Activated gamma-delta T cell treated with anti-CD3 and anti-CD28 coated beads, Interleukin-2, amount 50 U/mL, for 16 hours (primary cell): ENCODE measurements around the gene BIRC7.
"Not testable (repeated sequence)": the region's sequence is repeated elsewhere in the genome, so short reads cannot be mapped to it uniquely, and the experiment has no call there.

Source experiments
- DNase-seq: peaks from one replicate; pipeline ENCODE4 v3.0.0-alpha.2; 2020; ENCODE audit warnings: low read depth

The BIRC7 gene

GRCh38 chr20:63208346-63208909 is 27.3 kb upstream of the BIRC7 start:
- no peak for DNase-seq

GRCh38 chr20:63210011-63210605 is 25.6 kb upstream of the BIRC7 start:
- no peak for DNase-seq

DNA sequence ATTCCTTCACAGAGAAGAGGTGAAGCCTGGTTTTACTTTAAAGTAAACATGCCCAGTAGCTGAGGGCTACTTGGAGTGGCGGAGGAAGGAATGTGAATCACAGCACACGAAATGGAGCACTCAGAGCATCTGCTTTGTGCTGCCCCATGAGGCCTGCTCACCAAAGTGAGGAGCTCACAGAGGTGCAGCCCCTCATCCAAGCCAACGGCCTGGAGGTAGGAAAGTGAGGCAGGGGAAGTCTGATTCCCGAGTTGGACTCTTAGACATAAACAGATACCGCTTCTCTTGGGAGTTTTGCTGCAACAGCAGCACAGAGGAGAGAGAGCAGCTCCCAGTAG is 23.3 kb upstream of the BIRC7 start:
- no peak for DNase-seq

- no peak for DNase-seq
Observed at GRCh38 chr20:63212792-63213191, 22.9 kb upstream of the BIRC7 start.

- no peak for DNase-seq
Observed at GRCh38 chr20:63214514-63214913, 21.2 kb upstream of the BIRC7 start.

- no peak for DNase-seq
Observed at GRCh38 chr20:63215101-63216040, 20.3 kb upstream of the BIRC7 start.

- DNase-seq, result peak; percentile 90
Observed at GRCh38 chr20:63216041-63216848, 19.5 kb upstream of the BIRC7 start, which contains the start of gene YTHDF1. TSS of gene YTHDF1 (minus strand) at chr20:63216131. CDS start at chr20:63215892, 239 bp downstream.

GRCh38 chr20:63216849-63217471 is 18.7 kb upstream of the BIRC7 start:
- DNase-seq, result no peak

- no peak for DNase-seq
Observed at GRCh38 chr20:63217706-63218105, 18.0 kb upstream of the BIRC7 start.

DNA sequence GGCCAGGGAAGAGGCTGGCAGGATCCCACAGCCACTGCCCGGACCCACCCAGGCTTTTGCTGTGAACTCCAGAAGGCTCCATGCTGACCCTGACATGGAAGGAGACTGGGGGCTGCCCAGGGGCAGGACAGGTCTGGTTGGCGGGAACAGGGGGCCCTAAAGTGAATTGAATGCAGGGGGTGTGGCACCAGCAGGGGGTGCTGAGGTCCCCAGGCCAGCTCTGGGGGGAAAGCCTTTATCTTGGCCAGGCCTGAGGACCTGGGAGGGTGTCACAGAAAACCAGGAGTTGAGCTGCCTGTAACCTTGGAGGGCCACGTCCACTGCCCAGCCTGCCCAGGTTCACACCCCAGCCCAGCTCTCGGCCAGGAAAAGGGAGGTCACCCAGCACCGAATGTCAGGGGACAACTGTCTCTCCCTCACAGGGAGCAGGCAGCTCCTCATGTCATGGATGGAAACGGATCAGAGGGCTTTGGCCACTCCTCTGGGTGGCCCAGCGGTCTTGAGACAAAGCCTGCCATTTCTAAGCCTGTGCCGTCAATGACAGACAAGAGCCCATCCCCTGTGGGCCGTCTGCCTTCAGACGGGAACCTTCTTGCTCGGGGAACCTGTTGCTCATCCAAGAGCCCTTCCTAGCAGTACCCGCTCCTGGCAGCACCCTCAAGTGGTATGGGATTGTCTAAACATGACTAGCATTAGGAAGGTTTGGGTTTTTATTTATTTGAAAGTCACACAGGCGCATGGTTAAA is 16.8 kb upstream of the BIRC7 start:
- DNase-seq, result no peak

DNA sequence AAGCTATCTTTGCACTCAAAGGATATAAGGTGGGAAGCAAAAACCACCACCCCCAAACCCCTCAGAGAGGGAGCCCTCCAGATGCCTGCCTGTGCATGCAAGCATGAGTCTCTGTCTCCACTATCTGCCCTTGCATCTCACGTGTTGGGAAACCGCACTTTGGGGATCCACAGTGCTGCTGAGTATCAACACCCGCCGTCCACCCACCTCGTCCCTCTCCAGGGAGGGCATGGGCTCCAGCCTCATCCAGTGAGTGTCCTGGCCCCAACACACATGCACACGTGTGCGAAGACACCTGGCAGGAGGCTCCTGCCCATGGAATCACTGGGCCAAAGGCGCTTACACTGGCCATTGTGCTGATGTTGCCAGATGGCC is 16.3 kb upstream of the BIRC7 start:
- DNase-seq, result no peak

- no peak for DNase-seq
Observed at GRCh38 chr20:63219866-63220521, 15.7 kb upstream of the BIRC7 start.

DNA sequence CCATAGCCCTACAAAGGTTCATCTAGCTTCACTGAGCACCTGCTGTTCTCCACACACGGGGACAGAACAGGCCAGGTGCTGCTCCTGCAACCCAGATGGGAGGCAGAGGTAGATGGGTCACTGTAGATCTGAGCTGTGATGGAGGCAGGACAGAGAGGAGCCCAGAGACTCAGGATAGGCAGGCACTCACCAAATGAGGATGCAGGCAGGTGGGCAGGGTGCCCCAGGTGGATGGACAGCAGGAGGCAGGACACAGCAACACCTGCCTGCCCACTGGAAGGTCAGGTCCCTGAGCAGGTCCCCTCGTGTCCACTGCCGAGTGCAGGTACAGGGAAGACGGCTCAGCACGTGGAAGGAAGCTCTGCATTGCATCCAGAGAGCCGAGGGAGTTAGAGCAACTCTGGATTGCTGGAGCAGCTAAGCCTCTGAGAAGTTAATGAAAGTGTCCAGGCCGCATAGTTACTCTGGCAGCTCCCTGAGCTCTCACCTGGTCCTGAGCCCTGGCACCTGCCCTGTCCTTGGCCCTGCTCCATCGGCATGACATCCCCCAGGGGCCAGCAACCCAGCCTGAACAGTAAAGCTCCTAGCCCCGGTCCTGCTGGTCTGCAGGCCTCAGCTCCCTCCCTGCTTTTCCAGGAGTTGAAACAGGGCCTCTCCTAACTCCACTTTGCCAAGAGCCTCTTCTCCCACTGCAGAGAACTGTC is 14.9 kb upstream of the BIRC7 start:
- no peak for DNase-seq

- DNase-seq, result not testable (repeated sequence)
Observed at GRCh38 chr20:63221400-63222053, 14.2 kb upstream of the BIRC7 start.

DNA sequence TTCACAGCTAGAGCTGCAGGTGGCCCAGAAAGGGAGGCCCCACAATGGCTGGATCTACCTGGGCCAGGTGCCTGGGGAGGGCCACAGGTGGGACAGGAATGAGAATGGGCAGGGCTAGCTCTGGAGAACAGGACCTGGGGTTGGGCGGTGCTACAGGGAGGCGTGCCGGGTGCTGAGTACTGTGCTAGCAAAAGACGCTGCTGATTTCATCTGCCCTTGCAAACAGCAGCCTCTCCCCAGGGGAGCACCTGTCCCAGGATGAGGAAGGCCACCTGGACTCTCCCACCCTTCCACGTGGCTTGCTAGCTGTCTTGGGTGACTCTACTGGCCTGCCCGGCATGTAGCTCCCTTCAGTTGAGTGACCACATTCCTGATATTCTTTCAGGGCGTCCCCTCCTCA is 13.2 kb upstream of the BIRC7 start:
- DNase-seq, result no peak

- peak; percentile 23 for DNase-seq
Observed at GRCh38 chr20:63223121-63223825, 12.4 kb upstream of the BIRC7 start.

GRCh38 chr20:63223826-63224207 is 11.9 kb upstream of the BIRC7 start:
- DNase-seq, result no peak

- DNase-seq, result no peak
Observed at GRCh38 chr20:63224412-63225081, 11.2 kb upstream of the BIRC7 start.
